ENCODE data around the gene TRAF3IP1. TPM values are rescaled to one million over a fixed set of nuclear protein-coding genes. Genes with fewer than 3 reads are reported as not detected.

The TRAF3IP1 gene
- total RNA-seq, 4 donors from 2014 or later: 8.5 to 20.8 (median 10.9) TPM

- in situ Hi-C loops (cut with MboI; ENCODE audit: low sequenced_read_pairs in 4 of 4): no loop called here
- H3K4me1 ChIP-seq: peaks cover 5 to 7% of the 10 kb centered on the region in 2 donors
- peaks cover 0 to 31% of the 10 kb centered on the region in 2 donors for H3K36me3 ChIP-seq
- H3K4me3 ChIP-seq: no peak overlapping the region
- no peak for TF ChIP-seq CTCF (IDR thresholded peaks at IDR 0.05 in 4 of 5, conservative IDR thresholded peaks at IDR 0.05 in 1 of 5)
- TF ChIP-seq POLR2A (IDR thresholded peaks at IDR 0.05): no peak
- no peaks in the 10 kb centered on the region for H3K9me3 ChIP-seq
- intact Hi-C loops (cut with DNase I; ENCODE audit: low total_unique reads): no loop called here
- ATAC-seq (no peak), DNase-seq (no peak)
- H3K27ac ChIP-seq: no peak overlapping the region
- H3K27me3 ChIP-seq: no peaks in the 10 kb centered on the region
Observed at GRCh38 chr2:238433941-238434845, 113.9 kb downstream of the TRAF3IP1 start.

DNA sequence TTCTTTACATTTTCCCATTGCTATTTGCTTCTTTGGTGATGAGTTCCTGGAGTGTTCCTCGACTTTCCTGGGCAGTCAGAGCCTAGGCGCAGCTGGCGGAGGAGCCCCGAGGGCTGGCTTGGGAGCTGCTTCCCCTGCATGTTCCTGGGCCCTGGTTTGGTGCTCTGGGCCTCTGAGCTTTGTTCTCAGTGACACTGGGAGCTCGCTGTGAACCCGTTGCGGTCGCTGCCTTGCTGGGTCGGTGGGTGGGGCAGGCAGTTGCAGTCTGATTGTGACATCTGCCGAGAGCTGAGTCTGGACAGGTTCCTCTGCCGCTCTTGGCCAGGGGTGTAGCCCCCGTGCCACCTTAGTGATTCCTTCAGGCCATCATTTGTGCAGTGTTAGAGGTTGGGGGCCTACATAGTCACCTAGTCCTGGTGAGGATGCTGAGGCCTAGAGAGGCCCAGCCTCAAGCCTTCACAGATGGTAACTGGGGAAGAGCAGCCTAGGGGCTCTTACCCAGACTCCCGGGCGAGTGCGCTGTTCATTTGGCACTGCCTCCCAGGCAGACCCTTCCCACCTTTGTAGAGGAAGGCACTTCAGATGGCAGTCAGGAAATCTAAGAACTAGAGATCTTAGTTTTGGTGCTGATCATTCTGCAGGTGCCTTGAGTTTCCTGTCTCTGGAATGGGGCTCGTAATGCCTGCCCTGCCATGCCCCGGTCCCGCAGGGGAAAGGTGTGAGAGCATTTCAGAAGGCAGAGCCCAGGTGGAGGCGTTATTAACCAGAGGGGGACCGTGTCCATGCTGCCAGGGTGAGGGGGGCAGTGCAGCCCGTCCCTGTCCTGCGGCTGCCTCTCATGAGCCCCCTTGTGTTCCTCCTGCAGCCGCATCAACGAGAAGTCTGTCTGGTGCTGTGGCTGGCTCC is 114.8 kb downstream of the TRAF3IP1 start:
- ATAC-seq (no peak), DNase-seq (no peak)
- Histone ChIP-seq H3K4me1 (peaks cover 10 to 13% of the 10 kb centered on the region in 2 donors), H3K4me3 (no peak overlapping the region), H3K27ac (no peak overlapping the region), H3K27me3 (no peaks in the 10 kb centered on the region), H3K9me3 (no peaks in the 10 kb centered on the region), H3K36me3 (peaks cover 0 to 31% of the 10 kb centered on the region in 2 donors)
- TF ChIP-seq POLR2A (IDR thresholded peaks at IDR 0.05) (no peak), CTCF (IDR thresholded peaks at IDR 0.05 in 4 of 5, conservative IDR thresholded peaks at IDR 0.05 in 1 of 5) (no peak)
- in situ Hi-C loops (cut with MboI; ENCODE audit: low sequenced_read_pairs in 4 of 4) (no loop called here), intact Hi-C loops (cut with DNase I; ENCODE audit: low total_unique reads) (no loop called here)

DNA sequence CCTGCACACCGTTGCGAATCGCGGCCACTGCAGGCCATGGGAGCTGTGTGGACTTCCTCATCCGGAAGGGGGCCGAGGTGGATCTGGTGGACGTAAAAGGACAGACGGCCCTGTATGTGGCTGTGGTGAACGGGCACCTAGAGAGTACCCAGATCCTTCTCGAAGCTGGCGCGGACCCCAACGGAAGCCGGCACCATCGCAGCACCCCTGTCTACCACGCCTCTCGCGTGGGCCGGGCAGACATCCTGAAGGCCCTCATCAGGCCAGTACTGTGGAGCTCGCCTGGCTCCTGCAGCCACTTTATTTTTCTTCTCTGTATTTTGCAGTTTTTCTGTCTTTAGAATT is 115.4 kb downstream of the TRAF3IP1 start:
- H3K27me3 ChIP-seq: no peaks in the 10 kb centered on the region
- peaks cover 16% of the 10 kb centered on the region in 2 donors for H3K4me1 ChIP-seq
- intact Hi-C loops (cut with DNase I; ENCODE audit: low total_unique reads): no loop called here
- TF ChIP-seq POLR2A (IDR thresholded peaks at IDR 0.05): no peak
- no peak for TF ChIP-seq CTCF (IDR thresholded peaks at IDR 0.05 in 4 of 5, conservative IDR thresholded peaks at IDR 0.05 in 1 of 5)
- ATAC-seq (no peak), DNase-seq (peak in 1 of 2 donors; percentile 6)
- no peaks in the 10 kb centered on the region for H3K9me3 ChIP-seq
- H3K27ac ChIP-seq: no peak overlapping the region
- peaks cover 0 to 31% of the 10 kb centered on the region in 2 donors for H3K36me3 ChIP-seq
- in situ Hi-C loops (cut with MboI; ENCODE audit: low sequenced_read_pairs in 4 of 4): no loop called here
- H3K4me3 ChIP-seq: no peak overlapping the region

DNA sequence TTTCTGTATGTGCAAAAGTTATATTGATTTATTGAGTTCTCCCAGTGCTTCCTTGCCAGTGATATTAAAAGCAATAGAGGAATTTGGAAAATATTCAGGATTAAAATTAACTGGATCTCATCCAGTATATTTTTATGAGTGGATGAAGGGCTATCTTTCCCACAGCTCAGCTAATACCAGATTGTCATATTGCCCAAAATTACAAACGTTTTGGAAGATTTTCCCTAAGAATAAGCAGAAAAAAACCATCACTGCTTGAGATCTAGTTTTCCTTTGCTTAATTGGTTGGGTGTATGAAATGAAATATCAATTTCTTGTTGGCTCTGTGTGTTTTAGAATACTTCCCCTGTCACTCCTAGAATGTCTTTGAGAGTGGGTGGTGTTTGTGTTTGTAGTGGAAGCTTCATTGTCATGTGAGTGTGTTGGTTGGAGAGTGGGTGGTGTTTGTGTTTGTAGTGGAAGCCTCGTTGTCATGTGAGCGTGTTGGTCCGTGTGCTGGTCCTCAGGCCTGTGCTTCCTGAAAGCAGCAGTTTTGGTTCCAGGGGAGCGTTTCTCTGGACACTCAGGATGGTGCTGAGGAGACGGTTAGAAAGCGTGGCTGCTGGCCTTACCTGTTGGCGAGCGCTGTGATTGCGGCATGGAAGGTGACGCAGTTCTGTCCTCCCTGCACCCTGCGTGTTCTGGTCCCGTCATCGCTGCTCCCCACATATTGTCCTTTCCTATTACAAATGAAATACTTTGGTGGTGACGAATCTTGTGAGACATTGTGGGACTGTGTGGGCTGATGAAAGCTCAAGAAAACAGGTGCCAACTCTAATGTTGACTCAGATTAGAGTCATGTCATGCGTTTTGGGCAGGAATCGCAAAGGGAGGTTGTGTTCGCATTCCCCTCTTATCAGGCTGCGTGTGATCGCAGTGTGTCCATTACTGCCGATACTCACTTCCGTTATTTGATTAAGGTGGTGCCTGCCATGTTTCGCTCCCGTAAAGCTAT is 118.8 kb downstream of the TRAF3IP1 start:
- intact Hi-C loops (cut with DNase I; ENCODE audit: low total_unique reads): no loop called here
- H3K9me3 ChIP-seq: no peaks in the 10 kb centered on the region
- H3K4me1 ChIP-seq: peaks cover 16 to 22% of the 10 kb centered on the region in 2 donors
- DNase-seq: peak in 1 of 2 donors; percentile 49
- H3K27ac ChIP-seq: peak overlapping the region; percentile 7 to 65 (median 44)
- TF ChIP-seq POLR2A (IDR thresholded peaks at IDR 0.05): no peak
- TF ChIP-seq CTCF (IDR thresholded peaks at IDR 0.05 in 4 of 5, conservative IDR thresholded peaks at IDR 0.05 in 1 of 5): no peak
- peaks cover 0 to 22% of the 10 kb centered on the region in 2 donors for H3K36me3 ChIP-seq
- H3K4me3 ChIP-seq: no peak overlapping the region
- in situ Hi-C loops (cut with MboI; ENCODE audit: low sequenced_read_pairs in 4 of 4): no loop called here
- H3K27me3 ChIP-seq: no peaks in the 10 kb centered on the region
- ATAC-seq: peak; percentile 51 to 68
